GM19025 (cell line): ENCODE data around the gene BCAS1.

ENCODE experiments used
- ATAC-seq: cut with Tn5 transposase; IDR thresholded peaks from one replicate; pipeline ENCODE4 v1.9.1; 2021; ENCODE audit warnings: mild to moderate bottlenecking, low read depth, moderate library complexity; ENCODE audit not compliant: unreplicated experiment

The BCAS1 gene

DNA sequence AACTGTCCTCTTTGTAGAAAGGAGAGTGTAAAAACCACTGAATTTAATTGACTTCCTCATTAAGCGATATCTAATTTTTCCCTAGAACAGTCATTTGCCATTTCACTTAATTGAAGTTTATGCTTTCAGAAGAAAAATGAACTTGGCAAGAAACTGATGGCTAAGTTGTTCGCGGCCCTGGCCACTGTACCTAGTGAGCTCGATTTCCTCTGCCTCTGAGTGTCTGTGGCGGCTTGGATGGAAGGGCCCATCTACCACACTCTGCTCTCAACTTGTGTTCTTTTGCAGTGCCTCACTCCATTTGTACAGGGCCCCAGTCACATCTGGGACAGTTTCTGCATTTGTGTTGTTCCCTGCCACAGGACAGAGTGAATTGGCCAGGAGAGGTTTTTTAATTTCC lies 102.9 kb downstream of the BCAS1 start:
- ATAC-seq: no peak

DNA sequence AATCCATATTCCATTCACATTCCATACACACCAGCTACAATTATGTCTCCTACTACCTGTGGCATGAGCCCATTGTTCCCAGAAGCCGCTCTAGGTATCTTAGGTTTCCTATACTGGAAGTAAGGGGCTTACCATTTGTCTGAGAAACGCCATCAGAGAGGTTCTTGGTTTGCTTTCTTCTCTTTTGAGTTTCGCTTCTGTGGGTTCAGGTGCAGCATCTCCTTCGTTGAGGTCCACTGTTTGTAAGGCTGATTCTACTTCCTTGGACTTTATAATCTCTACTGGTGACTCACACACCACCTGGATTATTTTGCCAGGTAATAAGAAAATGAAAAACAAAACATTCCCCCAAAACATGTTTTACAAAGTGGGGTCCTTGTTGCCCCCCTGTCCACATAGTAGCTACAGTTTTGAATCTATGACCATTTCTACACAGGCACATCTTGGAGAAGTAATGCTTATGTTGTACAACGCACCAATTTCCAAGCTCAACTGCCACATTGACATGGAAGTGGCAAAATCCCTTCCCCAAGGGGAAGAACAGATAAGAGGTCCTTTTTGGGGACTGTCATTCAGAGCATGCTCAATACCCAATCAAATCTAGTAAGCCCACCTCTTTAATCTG lies 103.5 kb downstream of the BCAS1 start:
- ATAC-seq: no peak

DNA sequence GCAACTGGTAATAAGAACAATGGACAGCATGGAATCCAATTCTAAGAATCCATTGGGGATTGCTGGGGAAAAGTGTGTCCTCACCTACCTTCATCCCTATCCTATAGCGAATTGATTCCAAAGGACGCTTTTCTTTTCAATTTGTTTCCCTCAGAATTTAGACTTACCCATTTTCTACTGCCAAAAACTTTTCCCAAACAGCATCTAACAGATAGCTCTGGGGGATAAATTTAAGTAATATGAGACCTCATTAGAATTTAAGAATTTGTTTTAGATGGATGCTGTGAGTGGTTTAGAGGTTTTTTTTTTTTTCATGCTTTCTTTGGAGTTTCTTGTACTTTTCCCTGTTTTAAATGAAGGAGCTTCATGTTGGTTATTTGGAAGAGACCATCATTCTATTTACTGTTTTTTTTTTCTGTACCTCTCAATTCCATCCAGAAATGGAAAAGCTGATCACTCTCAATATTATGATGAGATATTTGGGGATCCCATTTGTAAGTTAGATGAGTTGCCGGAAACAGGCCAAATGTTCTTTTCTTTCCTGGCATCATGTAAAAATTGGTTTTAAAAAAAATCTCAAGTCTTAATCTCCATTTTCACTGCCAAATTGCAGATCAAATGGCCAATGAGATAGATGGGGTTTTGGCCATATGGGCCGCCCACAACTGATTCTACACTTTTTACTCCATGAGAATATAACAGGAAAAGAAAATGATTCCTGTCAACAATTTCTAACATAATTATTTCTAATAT lies 105.7 kb downstream of the BCAS1 start:
- no peak for ATAC-seq

DNA sequence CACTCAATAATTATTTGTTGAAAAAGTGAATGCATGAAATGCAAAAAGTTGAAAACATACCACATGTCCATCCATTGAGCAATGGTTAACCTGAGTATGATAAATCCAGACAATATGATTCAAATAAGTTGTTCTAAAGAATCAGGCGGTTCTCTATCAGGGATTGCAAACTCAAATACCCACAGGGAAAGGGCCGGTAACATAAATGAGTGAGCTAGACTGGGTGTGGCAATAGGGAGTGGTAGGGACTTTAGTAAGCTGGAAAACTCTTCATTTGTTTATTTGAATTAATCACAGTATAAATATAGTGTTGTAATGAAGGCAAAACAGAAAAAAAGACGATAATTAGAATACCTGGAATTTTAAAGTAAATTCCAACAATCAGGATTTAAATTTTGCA lies 106.3 kb downstream of the BCAS1 start:
- no peak for ATAC-seq

DNA sequence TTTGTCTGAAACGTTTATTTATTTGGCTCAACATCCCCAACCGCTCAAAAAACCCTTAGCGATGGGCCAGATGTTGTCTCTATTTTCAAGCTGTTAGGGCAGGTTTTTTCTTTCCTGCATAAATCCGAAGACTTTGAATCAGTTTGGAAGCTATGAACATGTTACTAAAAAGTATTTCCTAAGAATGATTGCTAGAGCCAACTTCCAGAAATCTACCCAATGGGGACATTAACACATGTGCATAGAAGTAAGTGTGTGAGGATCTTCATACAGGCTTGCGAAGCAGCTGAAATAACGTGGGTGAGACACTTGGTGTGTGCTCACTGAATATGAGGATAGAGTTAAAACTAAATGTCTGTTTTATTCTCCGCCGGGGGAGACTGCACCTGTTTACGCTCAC lies 106.8 kb downstream of the BCAS1 start:
- ATAC-seq: no peak

DNA sequence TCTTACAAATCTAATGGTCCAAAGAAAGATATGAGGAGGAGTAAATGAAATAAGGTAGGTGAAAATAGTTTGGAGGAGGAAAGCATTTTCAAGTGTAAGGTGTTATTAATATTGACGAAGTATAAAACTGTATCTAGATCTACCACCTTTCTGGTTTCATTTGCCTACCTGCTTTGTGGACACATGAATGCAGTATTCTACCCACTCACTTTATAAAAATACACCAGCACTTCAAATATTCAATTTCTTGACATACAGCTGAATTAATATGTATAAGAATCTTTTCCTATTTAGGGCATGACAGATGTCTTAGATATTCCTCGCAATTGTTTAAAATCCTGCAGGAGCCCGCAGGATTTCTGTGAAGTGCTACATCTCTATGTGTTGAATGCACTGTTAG lies 108.0 kb downstream of the BCAS1 start:
- ATAC-seq: no peak

DNA sequence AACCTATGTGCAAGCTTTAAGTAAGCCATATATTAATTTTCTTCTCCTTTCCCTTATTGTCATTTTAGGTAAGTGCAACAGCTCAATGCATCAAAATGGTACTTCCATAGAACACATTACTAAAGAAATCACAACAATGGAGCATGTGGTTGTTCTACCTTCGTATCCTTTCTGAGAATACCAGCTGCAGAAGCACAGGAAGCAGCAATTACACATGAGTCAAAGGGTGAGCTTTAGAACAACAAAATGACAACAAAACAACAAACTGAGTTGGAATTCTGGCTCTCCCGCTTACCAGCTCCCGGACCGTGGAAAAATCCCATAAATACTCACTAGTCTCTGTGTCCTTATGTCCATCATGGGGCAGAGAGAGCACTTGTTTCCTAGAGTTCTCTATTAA lies 108.9 kb downstream of the BCAS1 start:
- ATAC-seq: no peak

DNA sequence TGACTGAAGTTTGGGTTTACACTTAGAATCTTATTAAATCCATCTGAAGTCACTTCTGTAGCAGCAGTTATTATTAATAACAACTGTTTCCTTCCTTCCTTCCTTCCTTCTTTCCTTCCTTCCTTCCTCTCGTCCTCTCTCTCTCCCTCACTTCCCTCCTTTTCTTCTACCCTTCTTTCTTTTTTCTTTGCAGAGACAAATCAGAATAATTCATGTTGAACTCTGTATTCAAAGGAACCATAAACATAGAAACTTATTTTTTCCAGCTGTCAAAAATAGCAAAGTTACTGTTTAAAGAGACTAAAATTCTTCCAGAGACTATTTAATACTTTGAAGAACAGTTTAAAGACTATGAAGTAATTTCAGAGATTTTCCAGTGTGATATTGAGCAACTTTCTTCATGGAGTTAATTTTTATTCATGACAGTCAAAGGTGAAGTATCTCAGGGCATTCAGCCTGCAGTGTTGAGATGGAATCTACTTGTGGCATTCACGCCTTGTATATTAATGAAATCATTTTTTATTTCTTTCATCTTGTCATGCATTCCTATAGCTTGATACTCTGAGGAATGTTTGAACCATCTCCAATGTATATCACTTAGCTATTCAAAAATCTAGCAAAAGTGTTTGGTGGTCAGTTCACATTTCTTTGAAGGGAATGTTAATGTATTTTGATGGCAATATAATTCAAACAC lies 109.7 kb downstream of the BCAS1 start:
- no peak for ATAC-seq

DNA sequence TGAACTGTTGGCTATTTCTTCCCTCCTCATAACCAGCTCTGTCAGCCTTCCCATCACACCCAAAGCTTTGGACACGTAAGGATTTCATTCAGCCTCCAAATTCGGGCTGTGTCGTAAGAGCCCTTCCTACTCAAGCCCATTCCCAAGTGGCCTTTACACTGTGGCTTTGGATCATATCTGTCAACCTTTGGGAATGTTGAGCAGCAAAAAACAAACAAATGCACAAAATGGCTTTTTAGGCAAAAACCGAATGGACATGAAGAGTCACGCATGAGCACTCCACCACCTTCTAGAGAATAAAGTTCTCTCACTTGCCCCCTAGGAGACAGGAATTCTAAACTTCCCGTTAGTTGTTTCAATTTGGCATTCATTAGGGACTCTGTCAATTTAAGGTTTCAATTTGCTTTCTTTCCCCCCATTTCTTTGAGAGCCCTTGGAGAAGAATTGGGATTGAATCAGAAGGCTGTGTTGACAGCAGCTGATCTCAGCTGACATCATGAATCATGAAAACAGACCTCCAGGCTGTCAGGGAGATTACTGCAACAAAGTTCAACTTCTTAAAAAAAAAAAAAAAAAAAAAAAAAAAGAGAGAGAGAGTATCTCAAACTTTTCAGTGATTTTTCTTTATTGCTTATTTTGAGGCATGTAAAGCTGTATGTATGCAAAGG lies 110.3 kb downstream of the BCAS1 start:
- no peak for ATAC-seq

DNA sequence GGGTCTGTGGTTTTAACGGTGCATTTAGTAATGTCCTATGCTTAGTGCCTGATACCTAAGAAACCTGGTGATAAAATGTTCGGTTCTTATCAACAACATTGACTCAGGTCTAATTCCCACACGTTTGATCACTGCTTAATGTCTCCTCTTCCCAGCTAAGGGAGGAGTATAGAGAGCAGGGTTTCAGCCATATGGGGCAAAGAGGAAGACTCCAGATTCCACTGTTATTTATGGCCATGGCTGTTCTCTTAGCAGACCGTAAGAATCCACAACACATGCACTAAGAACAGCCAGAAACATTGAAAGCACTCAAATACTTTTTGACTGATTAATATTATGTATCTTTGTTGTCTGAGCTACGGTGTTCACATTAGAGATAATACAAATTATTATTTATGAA lies 112.1 kb downstream of the BCAS1 start:
- no peak for ATAC-seq

DNA sequence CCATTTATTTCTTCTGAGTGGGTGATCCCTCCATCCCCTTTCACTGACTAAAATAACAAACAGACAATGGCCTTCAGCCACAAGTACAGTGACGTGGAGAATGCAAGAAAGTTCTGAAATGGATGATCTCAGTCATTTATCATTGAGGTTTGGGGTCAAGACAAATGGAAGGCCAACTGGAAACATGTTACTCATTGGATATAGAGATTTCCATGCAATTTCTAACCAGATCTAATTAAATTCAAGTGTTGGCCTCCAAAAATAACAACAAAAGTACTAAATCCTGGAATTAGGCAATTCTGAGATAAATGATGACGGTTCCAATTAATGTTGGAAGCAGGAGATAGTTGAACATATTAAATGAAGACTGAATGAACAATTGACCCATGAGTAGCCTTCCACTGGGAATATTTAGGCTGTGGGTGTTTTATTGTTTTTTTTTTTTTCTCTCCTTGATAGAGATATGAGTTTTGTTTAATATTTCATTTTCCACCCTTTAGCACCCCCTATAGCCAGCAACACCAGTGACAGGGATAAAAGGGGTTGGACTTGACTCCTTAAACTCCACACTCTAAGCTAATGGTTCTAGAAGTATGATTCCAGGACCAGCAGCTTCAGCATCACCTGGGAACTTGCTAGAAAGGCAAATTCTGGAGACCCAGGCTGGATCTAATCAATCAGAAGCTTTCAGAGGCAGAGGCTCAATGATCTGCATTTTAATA lies 112.8 kb downstream of the BCAS1 start:
- ATAC-seq: no peak

DNA sequence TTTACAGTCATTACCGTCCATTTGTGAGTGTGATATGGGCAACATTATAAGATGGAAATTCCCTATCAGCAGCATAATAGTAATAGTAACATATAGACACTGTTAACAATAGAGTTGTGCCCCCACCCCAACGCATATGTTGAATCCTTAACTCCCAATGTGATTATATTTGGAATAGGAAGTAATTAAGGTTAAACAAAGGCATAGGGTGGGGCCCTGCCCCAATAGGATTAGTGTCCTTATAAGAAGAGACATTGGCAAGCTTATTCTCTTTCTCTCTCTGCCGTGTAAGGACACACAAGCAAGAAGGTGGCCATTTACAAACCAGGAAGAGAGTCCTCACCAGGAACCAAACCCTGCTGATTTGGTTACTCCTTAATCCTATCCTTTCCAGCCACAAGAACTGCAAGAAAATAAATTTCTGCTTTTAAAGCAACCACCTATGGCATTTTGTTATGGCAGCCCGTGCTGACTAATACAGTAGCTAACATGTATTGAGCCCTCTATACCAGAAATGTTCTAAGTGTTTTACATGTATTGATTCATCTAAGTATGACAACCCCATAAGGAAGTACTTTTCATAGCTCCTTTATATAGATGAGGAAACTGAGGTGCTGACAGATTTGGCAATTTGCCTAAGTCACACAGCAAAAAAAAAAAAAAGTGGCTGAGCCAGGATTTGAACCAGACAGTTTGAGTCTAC lies 114.2 kb downstream of the BCAS1 start:
- ATAC-seq: no peak

DNA sequence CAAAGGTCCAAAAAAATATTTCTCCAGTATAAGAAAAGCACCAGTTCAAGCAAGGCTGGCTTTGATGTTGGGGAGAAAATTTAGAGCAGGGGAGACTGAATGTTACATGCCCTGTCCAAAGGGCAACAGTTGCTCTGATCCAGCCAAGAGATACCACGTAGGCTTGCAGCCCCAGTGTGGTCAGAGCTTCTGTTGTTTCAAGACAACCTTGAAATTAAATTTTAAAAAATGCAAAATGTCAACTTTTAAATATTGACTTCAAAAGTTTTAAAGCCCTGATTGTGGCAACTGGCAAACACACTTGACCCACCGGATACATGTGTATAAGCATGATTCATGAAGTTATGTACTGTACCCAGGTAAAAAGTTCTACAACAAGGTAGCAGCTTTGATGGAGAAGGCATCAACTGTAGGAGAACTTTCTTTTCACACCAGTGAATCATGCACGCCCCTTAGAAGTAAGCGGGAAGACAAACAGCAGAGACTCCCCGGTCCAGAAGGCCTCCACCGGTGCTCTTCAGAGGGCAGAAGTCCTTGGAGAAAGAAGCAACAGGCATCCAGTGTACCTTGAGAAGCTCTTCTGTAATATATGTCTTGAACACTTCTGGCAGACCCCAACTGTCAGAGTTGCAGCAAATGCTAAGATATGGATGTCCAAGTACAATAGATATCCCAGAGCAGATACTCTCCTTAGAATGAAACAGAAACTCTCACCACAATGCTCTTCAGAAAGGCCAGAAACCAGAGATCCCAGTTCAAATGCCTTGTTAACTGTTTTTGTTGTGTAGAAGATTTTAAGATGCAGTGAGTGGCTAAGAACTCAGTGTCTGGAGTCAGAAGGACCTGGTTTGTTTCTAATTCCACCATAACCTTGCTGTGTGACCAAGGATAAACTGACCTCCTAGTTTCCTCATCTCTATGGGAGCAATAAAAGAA lies 115.4 kb downstream of the BCAS1 start:
- no peak for ATAC-seq

DNA sequence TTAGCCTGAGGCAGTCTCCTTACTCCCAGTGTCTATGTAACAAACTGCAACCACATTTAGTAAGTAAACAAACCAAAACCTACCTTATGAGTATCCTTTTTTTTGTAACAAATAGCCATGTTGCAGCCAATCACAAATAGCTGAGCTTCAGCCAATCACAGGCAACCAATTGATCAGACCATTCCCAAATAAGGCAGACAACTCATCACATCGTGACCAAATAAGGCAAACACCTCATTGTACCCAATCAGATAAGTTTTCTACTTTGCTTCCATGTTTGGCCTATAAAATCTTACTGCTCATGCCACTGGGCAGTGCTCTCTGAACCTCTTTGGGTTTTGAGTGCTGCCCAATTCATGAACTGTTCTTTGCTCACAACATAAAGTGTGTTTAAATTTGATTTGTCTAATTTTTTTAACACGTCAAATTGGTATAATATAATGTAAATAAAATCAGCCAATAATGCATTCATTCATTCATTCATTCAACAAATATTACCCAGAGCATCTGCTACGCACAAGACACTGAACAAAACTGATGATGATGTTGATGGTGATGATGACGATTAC lies 117.8 kb downstream of the BCAS1 start:
- ATAC-seq: no peak

DNA sequence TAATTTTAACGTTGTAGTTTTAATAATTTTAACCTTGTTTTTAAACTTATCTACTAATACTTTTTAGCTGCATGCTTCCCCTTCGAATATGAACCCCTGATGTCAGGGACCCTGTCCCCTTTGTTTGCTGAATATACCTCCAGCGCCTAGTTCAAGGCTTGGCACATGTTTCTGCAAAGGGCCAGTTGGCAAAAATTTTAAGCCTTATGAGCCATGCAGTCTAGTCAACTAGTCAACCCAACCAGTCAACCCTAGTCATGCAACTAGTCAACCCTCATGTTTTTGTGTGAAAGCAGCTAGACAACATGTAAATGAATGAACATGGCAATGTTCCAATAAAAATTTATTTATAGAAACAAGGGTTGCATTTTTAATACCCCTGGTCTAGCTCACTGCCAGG lies 119.8 kb downstream of the BCAS1 start:
- ATAC-seq: no peak

DNA sequence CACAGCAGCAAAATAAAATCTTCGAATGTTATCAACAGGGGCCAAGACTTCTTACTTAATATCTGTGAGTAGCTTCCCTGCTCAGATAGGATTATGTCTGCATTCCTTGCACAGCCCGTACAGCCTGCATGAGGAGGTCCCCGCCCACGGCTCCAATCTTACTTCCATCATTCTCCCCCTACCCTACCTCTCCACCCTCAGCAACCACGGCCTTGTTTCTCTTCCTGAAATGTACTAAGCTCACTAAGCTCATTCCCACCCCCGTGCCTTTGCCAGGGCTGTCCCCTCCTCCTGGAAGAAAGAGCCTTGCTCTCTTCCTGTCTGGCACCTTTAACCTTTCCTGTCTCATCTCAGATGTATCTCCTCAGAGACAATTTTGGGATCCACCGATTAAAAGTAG lies 120.4 kb downstream of the BCAS1 start:
- no peak for ATAC-seq

DNA sequence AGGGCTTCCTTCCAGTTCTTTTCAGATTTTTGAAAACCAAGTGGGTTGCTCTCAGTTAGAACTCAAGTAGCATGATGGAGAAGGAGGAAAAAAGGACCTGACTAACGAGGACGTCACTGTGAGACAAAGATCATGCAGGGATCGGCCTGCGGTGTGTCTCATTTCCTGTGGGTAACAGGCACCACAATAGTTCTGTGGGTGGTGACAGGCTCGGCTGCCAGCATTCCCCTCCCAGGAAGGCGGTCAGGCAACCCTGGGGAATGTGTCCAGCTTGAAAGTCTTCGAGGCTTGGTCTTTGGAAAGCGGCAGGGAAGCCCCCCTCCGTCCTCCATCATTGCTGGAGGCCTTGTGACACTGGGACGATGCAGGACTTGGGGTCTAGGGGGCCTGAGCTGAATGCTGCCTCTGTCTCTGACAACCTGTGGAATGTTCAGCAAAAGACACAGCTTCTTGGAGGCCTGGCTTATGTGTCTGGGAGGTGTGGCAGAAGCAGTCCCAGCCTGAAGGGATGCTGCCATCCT lies 121.0 kb downstream of the BCAS1 start:
- ATAC-seq: peak; percentile 71
